COLO668 (cell line): ENCODE data around the gene ACTN4.
A peak's percentile ranks its signal among the peaks of the same experiment; 100 is the strongest.

Source experiments
- DNase-seq: peaks from one replicate; lab custom pipeline; 2025; ENCODE audit not compliant: unreplicated experiment; lab: John Stamatoyannopoulos, UW

Gene ACTN4

GRCh38 chr19:38693380-38694223, 46.2 kb downstream of the ACTN4 start:
- DNase-seq = no peak

DNA sequence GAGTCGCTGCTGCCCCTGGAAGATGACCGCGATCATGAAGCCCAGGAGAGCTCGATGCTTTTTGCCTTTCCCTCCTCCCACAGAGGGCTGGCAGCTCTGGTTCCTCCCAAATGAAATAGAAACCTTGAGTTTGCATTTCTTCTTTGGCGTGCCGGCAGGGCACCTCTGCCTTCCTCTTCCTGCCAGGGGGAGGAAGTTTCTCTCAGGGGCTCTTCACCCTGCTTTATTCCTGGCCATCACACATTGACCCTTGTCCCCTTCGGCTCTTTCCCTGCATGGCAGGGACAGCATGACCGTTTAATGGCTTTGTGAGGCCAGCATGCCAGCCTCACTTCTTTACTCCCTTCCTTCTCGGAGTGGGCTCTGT, 47.9 kb downstream of the ACTN4 start:
- DNase-seq = no peak

DNA sequence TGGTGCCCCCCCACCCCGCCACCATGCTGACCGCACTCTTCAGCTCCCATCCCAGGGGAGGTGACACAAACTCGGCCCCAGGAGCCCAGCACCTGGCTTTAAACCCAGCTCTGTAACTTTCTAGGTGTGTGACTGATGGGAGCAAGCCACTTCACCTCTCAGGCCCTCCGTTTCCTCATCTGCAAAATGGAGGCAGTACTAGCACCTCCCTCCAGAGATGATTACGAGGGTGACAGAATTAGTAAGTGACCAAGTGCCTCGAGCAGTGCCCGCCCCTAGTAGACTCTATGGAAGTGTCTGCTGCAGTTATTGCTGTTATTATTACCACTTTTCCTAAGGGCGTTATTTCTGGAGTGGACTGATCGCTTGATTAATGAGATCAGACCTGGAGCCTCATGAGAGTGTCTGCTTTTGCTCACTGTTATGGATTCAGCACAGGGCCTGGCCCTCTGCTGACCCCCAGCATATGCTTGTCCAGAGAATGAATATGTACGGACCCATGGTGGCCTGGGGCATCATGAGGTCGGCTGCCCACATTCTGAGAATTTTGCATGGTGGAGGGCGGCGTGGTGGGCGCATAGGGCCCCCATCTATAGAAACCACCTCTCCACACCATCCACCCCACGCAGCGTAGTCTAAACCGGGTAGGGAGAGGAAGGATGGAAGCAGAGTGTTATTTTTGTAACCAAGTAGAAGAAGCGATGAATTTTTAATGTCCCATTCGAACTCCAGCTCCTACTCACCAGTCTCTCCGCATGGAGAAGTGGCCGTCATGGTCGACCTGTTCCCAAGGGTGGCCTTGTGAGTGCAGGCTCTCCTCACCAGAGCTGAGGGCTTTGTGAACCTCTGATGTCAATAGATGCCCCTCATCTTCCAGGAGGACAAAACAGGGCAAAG, 48.6 kb downstream of the ACTN4 start:
- DNase-seq = no peak

- no peak for DNase-seq
These were observed 49.2 kb downstream of the ACTN4 start for GRCh38 chr19:38696729-38697055.

GRCh38 chr19:38697197-38697596, 49.7 kb downstream of the ACTN4 start:
- no peak for DNase-seq

- DNase-seq = no peak
These were observed 50.2 kb downstream of the ACTN4 start for GRCh38 chr19:38697641-38698071.

GRCh38 chr19:38698225-38699026, 51.0 kb downstream of the ACTN4 start:
- DNase-seq = no peak

DNA sequence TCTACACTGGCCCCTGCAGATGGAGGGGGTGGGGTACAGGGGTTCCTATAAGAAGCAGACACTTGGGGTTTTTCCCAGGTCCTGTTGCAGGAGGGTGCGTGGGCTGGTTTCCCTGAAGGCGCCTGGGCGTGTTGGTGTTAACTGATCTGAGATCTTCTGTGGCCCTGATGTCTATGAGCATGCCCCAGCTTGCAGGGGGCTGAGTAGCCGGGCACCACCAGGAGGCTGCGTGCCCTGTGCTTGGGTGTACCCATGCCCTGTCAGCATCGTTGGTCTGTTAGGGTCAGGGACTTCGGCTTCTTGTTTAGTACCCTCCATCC, 51.5 kb downstream of the ACTN4 start:
- DNase-seq = no peak

DNA sequence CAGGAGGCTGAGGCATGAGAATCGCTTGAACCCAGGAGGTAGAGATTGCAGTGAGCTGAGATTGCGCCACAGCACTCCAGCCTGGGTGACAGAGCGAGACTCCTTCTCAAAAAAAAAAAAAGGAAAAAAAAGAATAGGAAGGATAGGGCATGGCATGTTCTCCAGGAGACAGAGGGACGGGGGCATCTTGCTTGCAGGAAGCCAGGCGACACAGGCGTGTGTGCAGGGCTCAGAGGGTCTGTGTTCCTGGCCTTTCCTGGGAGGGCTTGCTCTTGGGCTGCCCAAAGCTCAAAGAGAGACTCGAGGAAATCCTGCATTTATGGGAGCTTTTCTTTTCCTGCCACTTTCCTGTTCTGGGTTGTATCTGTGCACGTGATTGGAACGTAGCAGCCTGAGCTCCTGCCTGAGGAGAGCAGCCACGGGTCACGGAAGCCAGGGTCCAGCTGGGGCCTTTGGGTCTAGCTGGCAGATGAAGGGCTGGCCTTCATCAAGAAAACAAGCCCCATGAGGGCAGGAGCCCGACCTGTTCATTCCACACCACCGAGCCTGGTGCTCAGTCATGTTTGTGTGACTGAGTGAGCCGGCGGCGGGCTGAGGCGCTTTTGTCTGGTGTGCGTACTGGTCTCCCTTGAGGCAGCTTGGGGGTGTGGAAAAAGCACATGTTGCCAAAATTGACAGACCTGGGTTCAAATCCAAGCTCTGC, 52.3 kb downstream of the ACTN4 start:
- no peak for DNase-seq

- no peak for DNase-seq
These were observed 53.0 kb downstream of the ACTN4 start for GRCh38 chr19:38700350-38700901.

DNA sequence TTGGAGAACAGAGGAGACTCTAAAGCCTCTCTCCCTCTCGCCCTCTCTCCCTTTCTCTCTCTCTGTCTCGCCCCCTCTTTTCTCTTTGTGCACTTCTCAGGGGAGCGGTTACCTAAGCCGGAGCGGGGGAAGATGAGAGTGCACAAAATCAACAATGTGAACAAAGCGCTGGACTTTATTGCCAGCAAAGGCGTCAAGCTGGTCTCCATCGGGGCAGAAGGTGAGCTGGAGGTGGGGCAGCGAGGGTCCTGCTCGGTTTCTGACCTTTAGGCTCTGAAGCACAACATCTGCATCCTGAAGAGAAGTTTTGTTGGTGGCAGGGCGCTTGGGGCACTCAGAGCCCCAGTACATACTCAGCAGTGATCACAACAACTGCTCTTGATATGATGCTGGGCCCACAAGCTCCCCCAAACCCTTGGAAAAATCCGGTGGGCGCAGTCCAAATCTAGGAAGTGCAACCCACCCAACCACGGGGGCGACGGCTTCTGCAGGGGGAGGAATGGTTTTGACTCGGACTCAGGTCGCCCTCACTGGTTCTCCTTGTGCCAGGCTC, 53.5 kb downstream of the ACTN4 start:
- DNase-seq = no peak

DNA sequence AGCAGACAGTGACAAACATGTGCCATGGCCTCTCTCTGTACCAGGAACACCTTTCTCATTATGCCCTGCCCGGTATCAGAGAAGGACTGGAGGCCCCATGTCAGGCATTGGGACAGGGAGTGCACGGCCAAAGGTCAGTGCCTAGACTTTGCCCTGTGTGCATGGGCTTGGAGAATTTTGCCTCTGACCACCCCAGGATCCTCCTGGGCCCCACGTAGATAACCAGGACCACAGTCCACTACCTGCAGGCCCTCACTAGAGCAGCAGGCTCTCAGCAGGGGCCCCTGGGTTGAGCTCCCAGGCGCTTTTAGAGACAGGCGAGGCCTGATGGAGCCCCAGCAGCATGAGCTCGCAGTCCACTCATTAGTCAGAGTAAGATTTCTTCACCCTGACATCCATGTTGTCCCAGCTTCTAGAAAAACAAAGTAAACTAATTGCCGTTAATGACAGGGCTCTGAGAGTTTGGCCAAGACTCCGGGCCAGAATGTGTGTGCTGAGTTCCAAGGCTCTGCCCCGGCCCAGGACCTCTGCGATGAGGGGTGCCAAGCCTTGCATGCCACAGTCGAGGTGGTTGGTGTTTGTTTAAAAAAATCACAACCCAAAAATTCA, 54.1 kb downstream of the ACTN4 start:
- no peak for DNase-seq

GRCh38 chr19:38702278-38702677, 54.8 kb downstream of the ACTN4 start:
- no peak for DNase-seq

DNA sequence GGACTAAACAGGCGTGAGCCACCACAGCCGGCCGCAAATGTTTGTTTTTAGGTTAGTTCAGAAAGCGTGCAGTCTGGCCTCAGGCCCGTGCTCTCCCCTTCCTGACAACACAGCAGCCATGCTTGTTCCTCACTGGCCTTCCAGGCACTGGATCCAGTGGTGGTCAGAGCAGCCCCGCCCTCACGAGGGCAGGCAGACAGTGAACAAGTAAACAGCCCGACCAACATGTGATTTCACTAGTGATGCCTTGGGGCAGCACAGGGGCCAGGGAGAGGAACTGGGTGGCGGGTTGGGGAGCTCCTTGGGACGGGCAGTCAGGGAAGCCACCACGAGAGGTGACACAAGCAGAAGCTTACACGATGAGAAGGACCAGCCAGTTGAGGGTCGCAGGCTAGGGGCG, 56.1 kb downstream of the ACTN4 start:
- no peak for DNase-seq

DNA sequence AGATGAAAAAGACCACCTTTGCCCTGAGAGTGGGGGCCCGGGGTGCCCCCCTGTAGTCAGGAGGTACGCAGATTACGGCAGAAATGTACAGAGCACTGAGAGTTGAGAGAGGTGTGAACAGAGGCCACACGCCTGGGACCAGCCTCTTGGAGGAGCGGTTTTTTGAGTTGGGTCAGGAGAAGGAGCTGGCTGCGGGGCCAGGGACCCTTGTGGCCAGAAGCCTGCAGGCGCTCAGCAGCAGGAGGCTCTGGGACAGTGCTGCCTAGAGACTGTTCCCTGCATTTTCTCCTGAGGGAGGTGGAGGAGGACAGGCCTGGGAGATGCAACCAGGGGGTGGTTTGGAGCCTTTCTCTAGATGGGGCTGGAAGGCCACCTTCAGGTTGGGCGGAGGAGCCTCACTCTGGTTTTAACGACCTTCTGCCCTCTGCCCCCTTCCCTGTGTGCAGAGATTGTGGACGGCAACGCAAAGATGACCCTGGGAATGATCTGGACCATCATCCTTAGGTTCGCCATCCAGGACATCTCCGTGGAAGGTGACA, 57.1 kb downstream of the ACTN4 start:
- DNase-seq = no peak

GRCh38 chr19:38705197-38706019, 58.0 kb downstream of the ACTN4 start:
- DNase-seq = no peak

DNA sequence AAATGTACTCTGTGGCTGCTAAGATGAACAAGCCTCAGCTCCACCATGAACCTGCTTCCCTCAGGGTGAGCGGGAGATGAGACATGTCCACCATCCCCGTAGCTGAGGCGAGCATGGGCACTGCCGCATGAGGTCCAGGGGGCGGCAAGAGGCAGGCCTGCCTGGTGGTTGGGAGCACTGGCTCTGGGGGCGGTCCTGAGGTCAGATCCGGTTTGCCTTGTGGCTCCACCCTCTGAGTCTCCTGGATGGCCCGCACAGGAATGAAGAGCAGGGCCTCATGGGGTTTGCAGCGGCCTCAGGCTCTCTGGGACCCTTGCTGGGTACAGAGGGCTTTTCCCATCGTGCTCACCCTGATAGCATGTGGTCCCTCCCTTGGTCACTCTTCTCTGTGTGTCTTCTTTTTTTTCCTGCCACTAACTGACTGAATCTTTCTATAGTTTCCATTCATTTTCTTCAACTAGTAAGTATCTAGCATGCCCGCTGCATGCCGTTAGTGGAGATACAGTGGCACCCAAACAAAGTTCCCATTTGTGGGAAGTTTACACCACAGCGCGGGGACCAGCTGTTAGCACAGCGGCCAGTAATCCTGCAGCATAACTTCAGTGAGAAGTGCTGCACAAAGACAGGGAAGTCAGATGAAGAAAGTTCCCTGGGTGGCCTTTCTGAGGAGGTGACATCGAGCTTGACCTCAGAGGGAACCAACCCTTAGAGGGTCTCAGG, 59.5 kb downstream of the ACTN4 start:
- DNase-seq = no peak

- peak; percentile 11 for DNase-seq
These were observed 60.2 kb downstream of the ACTN4 start for GRCh38 chr19:38707512-38708114.
